ENCODE results near the gene CCDC188. TPM values are rescaled to one million over a fixed set of nuclear protein-coding genes. Genes with fewer than 3 reads are reported as not detected.

The CCDC188 gene
- total and polyA plus RNA-seq, 9 of the 15 experiments (the other 6 are each of a cell fraction or from before 2014, with no cell fraction given): not detected

GRCh38 chr22:20102203-20102780 lies 48.6 kb downstream of the CCDC188 start (continued):
- TF ChIP-seq, protein P1, sequence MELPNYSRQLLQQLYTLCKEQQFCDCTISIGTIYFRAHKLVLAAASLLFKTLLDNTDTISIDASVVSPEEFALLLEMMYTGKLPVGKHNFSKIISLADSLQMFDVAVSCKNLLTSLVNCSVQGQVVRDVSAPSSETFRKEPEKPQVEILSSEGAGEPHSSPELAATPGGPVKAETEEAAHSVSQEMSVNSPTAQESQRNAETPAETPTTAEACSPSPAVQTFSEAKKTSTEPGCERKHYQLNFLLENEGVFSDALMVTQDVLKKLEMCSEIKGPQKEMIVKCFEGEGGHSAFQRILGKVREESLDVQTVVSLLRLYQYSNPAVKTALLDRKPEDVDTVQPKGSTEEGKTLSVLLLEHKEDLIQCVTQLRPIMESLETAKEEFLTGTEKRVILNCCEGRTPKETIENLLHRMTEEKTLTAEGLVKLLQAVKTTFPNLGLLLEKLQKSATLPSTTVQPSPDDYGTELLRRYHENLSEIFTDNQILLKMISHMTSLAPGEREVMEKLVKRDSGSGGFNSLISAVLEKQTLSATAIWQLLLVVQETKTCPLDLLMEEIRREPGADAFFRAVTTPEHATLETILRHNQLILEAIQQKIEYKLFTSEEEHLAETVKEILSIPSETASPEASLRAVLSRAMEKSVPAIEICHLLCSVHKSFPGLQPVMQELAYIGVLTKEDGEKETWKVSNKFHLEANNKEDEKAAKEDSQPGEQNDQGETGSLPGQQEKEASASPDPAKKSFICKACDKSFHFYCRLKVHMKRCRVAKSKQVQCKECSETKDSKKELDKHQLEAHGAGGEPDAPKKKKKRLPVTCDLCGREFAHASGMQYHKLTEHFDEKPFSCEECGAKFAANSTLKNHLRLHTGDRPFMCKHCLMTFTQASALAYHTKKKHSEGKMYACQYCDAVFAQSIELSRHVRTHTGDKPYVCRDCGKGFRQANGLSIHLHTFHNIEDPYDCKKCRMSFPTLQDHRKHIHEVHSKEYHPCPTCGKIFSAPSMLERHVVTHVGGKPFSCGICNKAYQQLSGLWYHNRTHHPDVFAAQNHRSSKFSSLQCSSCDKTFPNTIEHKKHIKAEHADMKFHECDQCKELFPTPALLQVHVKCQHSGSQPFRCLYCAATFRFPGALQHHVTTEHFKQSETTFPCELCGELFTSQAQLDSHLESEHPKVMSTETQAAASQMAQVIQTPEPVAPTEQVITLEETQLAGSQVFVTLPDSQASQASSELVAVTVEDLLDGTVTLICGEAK (IDR thresholded peaks at IDR 0.05): no peak
- TF ChIP-seq, protein P1 (CRISPR knock-in tag; IDR thresholded peaks at IDR 0.05): peak; percentile 61
- TF ChIP-seq ZNF282 (CRISPR knock-in tag; IDR thresholded peaks at IDR 0.05) (0 out of 2 replicates have a peak, but pooled peaks have one; percentile 76), ZKSCAN8 (CRISPR knock-in tag; IDR thresholded peaks at IDR 0.05) (no peak), MTA2 (IDR thresholded peaks at IDR 0.05; ENCODE audit: low read depth) (no peak), SMC3 (conservative IDR thresholded peaks at IDR 0.05; ENCODE audit: insufficient read depth, low read depth, low read length) (0 out of 2 replicates have a peak, but pooled peaks have one; percentile 16), NR3C1 (CRISPR knock-in tag; IDR thresholded peaks at IDR 0.05) (peak; percentile 76; the same call in 1 of the 2 replicates), SIN3A (IDR thresholded peaks at IDR 0.05; ENCODE audit: borderline replicate concordance in 2 of 2, control insufficient read depth in 1 of 2, low read depth in 2 of 2, low read length in 2 of 2) (0 out of 4 replicates have a peak, but pooled peaks of 1 of the 2 experiments have one; percentile 36), ZNF431 (CRISPR knock-in tag; IDR thresholded peaks at IDR 0.05) (no peak), KDM5B (IDR thresholded peaks at IDR 0.05; ENCODE audit: insufficient replicate concordance, low read depth, low read length) (peak; percentile 56), PRDM10 (IDR thresholded peaks at IDR 0.05; ENCODE audit: partially characterized antibody) (no peak), PML (IDR thresholded peaks at IDR 0.05; ENCODE audit: low read length) (0 out of 2 replicates have a peak, but pooled peaks have one; percentile 8), HNRNPK (IDR thresholded peaks at IDR 0.05; ENCODE audit: low read depth, low read length, poor library complexity, severe bottlenecking) (no peak)
- TF ChIP-seq, protein P2, sequence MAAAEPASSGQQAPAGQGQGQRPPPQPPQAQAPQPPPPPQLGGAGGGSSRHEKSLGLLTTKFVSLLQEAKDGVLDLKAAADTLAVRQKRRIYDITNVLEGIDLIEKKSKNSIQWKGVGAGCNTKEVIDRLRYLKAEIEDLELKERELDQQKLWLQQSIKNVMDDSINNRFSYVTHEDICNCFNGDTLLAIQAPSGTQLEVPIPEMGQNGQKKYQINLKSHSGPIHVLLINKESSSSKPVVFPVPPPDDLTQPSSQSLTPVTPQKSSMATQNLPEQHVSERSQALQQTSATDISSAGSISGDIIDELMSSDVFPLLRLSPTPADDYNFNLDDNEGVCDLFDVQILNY (CRISPR knock-in tag; IDR thresholded peaks at IDR 0.05): 0 out of 2 replicates have a peak, but pooled peaks have one; percentile 27
